IPS-15b (cell line): ENCODE results near the gene HHLA2.

Experiments used
- H3K27me3 ChIP-seq: one replicate; pipeline ENCODE4 v1.6.1; 2013; ENCODE audit warnings: low read length; ENCODE audit not compliant: control insufficient read depth, insufficient read depth
- H3K36me3 ChIP-seq: one replicate; pipeline ENCODE4 v1.6.1; 2013; ENCODE audit warnings: low read length; ENCODE audit not compliant: control insufficient read depth, insufficient read depth
- H3K4me1 ChIP-seq: one replicate; pipeline ENCODE4 v1.6.1; 2013; ENCODE audit warnings: mild to moderate bottlenecking, low read length; ENCODE audit not compliant: control insufficient read depth, insufficient read depth
- H3K4me3 ChIP-seq: one replicate; pipeline ENCODE4 v1.5.1; 2013; ENCODE audit warnings: low read depth, low read length
- H3K9ac ChIP-seq: one replicate; pipeline ENCODE4 v1.6.1; 2013; ENCODE audit warnings: low read depth, mild to moderate bottlenecking, low read length
- H3K9me3 ChIP-seq: one replicate; pipeline ENCODE4 v1.6.1; 2013; ENCODE audit warnings: mild to moderate bottlenecking, low read length; ENCODE audit not compliant: control insufficient read depth, insufficient read depth

HHLA2 gene

GRCh38 chr3:108383306-108383705, 87.0 kb downstream of the HHLA2 start:
- Histone ChIP-seq H3K9ac (no peak overlapping the region), H3K4me1 (peaks cover 8% of the 10 kb centered on the region), H3K9me3 (no peaks in the 10 kb centered on the region), H3K4me3 (no peak overlapping the region), H3K36me3 (no peaks in the 10 kb centered on the region), H3K27me3 (no peaks in the 10 kb centered on the region)

DNA sequence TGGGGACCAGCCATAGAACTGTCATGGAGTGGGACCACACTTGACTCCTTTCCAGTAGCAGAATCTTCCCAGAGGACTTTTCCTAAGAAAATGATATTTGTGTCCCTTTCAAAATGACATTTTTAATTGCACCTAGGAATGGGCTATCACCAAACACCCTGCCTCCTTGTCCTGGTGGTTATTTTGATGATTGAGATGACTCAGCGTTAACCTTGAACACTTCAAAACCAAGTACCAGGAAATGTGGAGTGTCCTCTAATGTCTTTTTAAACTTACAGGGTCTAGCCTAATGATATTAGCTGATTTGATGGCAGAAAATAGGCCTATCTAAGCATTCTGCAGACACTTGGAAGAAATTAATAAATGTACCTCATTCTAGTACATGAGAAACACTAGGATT, 90.7 kb downstream of the HHLA2 start:
- Histone ChIP-seq H3K9ac (no peak overlapping the region), H3K4me3 (no peak overlapping the region), H3K4me1 (peaks cover 2% of the 10 kb centered on the region), H3K27me3 (no peaks in the 10 kb centered on the region), H3K9me3 (no peaks in the 10 kb centered on the region), H3K36me3 (no peaks in the 10 kb centered on the region)

GRCh38 chr3:108388136-108389132, 92.1 kb downstream of the HHLA2 start:
- Histone ChIP-seq H3K9me3 (no peaks in the 10 kb centered on the region), H3K36me3 (no peaks in the 10 kb centered on the region), H3K27me3 (no peaks in the 10 kb centered on the region), H3K4me3 (no peak overlapping the region), H3K9ac (no peak overlapping the region), H3K4me1 (no peaks in the 10 kb centered on the region)

- Histone ChIP-seq H3K9ac (no peak overlapping the region), H3K27me3 (no peaks in the 10 kb centered on the region), H3K4me1 (no peaks in the 10 kb centered on the region), H3K4me3 (no peak overlapping the region), H3K36me3 (no peaks in the 10 kb centered on the region), H3K9me3 (no peaks in the 10 kb centered on the region)
Observed at GRCh38 chr3:108389372-108389771, 93.0 kb downstream of the HHLA2 start.

- H3K36me3 ChIP-seq, result no peaks in the 10 kb centered on the region
- H3K9me3 ChIP-seq, result no peaks in the 10 kb centered on the region
- H3K4me1 ChIP-seq, result no peaks in the 10 kb centered on the region
- H3K27me3 ChIP-seq, result no peaks in the 10 kb centered on the region
- H3K4me3 ChIP-seq, result no peak overlapping the region
- H3K9ac ChIP-seq, result no peak overlapping the region
Observed at GRCh38 chr3:108391917-108392593, 95.7 kb downstream of the HHLA2 start.

DNA sequence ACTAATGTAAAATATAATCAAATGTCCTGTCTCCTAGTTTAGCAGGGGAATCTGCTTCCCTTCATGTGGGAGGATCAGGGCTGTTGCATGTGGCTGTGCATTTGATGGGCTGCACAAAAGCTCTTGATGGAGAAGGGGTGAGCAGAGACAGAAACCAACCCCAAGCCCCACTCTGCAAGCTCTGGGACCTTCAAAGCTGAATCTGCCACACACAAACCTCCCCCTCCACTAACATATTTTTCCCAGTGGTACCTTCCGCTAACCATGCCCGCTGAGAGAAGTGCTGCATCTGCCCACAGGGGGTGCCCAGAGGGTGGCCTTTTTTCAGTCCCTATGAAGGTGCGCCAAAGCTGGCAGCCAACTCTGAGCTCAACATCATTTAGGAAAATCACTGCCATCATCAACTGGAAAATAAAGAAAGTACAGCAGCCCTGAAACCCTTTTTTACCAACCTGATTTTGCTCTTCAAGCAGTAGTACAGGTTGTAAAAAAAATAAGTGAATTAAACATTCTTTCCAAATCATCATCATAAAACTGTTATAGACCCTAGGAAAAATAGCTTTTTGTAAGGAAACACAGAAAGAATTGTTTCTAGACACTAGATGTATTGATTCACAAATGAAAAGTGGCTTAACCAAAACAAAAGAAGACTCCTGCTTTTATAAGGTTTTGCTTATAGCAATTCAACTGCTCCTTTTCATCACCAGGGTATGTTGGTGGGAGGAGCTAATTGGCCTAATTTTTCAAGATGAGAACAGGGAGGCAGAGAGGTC, 97.0 kb downstream of the HHLA2 start:
- Histone ChIP-seq H3K4me1 (no peaks in the 10 kb centered on the region), H3K4me3 (no peak overlapping the region), H3K27me3 (no peaks in the 10 kb centered on the region), H3K36me3 (no peaks in the 10 kb centered on the region), H3K9ac (no peak overlapping the region), H3K9me3 (no peaks in the 10 kb centered on the region)

GRCh38 chr3:108394016-108394415, 97.7 kb downstream of the HHLA2 start:
- H3K4me3 ChIP-seq, result no peak overlapping the region
- no peaks in the 10 kb centered on the region for H3K36me3 ChIP-seq
- no peak overlapping the region for H3K9ac ChIP-seq
- no peaks in the 10 kb centered on the region for H3K9me3 ChIP-seq
- no peaks in the 10 kb centered on the region for H3K4me1 ChIP-seq
- H3K27me3 ChIP-seq, result no peaks in the 10 kb centered on the region

- Histone ChIP-seq H3K9me3 (no peaks in the 10 kb centered on the region), H3K4me3 (no peak overlapping the region), H3K36me3 (no peaks in the 10 kb centered on the region), H3K4me1 (no peaks in the 10 kb centered on the region), H3K27me3 (no peaks in the 10 kb centered on the region), H3K9ac (no peak overlapping the region)
Observed at GRCh38 chr3:108394563-108394962, 98.2 kb downstream of the HHLA2 start.

GRCh38 chr3:108396336-108396735, 100.0 kb downstream of the HHLA2 start:
- Histone ChIP-seq H3K27me3 (no peaks in the 10 kb centered on the region), H3K4me1 (no peaks in the 10 kb centered on the region), H3K4me3 (no peak overlapping the region), H3K36me3 (no peaks in the 10 kb centered on the region), H3K9me3 (no peaks in the 10 kb centered on the region), H3K9ac (no peak overlapping the region)

DNA sequence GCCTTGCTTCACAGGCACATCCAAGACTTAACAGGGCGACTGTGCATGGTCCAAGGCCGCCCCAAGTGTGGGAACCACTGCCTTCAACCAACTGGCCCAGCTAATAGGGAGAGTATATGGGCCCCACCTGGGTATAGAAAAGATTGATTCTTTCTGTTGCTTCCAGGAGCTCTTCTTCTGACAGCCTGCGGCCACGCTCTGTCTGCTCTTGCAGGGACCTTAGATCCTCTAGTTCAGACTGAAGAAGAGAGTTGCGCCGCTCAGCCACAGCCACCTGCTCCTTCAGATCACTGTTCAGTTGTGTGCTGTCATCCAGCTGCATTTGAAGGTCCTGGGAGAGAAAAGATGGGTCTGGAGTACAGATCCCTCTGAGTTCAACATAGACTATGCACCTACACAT, 102.2 kb downstream of the HHLA2 start:
- H3K4me3 ChIP-seq, result no peak overlapping the region
- no peaks in the 10 kb centered on the region for H3K27me3 ChIP-seq
- H3K36me3 ChIP-seq, result no peaks in the 10 kb centered on the region
- H3K9ac ChIP-seq, result no peak overlapping the region
- no peaks in the 10 kb centered on the region for H3K4me1 ChIP-seq
- H3K9me3 ChIP-seq, result no peaks in the 10 kb centered on the region

- no peaks in the 10 kb centered on the region for H3K4me1 ChIP-seq
- H3K36me3 ChIP-seq, result no peaks in the 10 kb centered on the region
- no peaks in the 10 kb centered on the region for H3K27me3 ChIP-seq
- no peaks in the 10 kb centered on the region for H3K9me3 ChIP-seq
- H3K4me3 ChIP-seq, result no peak overlapping the region
- no peak overlapping the region for H3K9ac ChIP-seq
Observed at GRCh38 chr3:108401836-108402235, 105.5 kb downstream of the HHLA2 start.
